Measurements from ENCODE around the gene ANKS1A. TPM values are rescaled to one million over a fixed set of nuclear protein-coding genes. Genes with fewer than 3 reads are reported as not detected.

The ANKS1A gene
- total and polyA plus RNA-seq, 2 experiments from 2014 or later = 3.2 to 4.4 TPM

DNA sequence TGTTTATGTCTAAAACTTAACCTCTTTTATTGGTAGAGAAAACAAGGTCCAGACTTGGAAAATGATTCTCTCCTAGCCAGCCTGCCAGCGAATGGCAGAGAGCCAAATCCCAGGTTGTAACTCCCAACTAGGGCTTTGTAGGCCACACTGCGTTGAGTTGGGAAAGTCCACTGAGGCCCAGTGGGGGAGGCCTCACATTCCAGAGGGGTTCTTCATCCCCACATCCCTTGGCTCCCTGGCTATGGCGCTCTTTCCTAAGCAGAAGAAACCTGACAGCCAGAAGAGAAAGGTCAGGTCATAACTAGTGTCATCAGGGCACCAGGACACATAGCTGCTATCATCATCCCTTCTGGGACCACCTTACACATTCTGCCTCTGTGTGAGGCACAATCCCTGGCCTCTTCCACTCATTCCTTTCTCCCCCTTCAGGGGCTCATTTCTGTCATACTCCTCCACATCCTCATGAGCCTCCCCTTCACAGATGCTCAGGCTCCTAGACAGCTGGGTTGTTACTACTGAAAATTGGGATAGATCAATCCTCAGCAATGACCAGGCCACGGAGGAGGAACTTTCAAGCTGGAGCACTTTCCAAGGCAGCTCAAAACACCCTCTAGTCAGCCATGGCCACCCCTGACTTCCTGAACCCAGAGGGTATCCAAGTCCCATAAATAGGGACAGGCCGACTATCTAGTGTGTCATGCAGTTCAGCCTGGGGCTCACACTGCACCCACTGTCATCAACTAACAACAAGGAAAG lies 203.5 kb downstream of the ANKS1A start:
- H3K4me3 ChIP-seq = no peak overlapping the region; the same call in 1 of the 2 replicates
- DNase-seq = peak; percentile 80
- in situ Hi-C loops (cut with MboI) = no loop called here
- TF ChIP-seq EZH2 (IDR thresholded peaks at IDR 0.05; ENCODE audit: insufficient read depth, poor library complexity, severe bottlenecking) (no peak), EZH2phosphoT487 (IDR thresholded peaks at IDR 0.05; ENCODE audit: insufficient read depth, low read depth) (no peak)
- 20 to 23% methylated on average over 5 of the region's 5 CpGs for WGBS, 2 experiments (ENCODE audit: low coverage in 1 of 2, low lambda C conversion rate in 2 of 2, missing lambda C conversion rate in 2 of 2)
- H3K27me3 ChIP-seq (replicated peaks; ENCODE audit: insufficient read depth) = no peaks in the 10 kb centered on the region
- H4K20me1 ChIP-seq (ENCODE audit: insufficient read depth) = no peaks in the 10 kb centered on the region
- H3K27ac ChIP-seq = peak overlapping the region; percentile 57
- no peaks in the 10 kb centered on the region for H3K9me2 ChIP-seq (ENCODE audit: insufficient read depth)
- H3K4me2 ChIP-seq (ENCODE audit: unreplicated experiment) = peak overlapping the region; percentile 56
- peaks cover 59% of the 10 kb centered on the region for H3F3A ChIP-seq (ENCODE audit: insufficient read depth)
- no peaks in the 10 kb centered on the region for H3K9me3 ChIP-seq (ENCODE audit: low read depth)
- H3K36me3 ChIP-seq (ENCODE audit: low read depth) = no peaks in the 10 kb centered on the region
- H2AFZ ChIP-seq = peak overlapping the region; percentile 4; the same call in 1 of the 2 replicates
- H3K79me2 ChIP-seq (ENCODE audit: insufficient read depth) = no peaks in the 10 kb centered on the region
- H3K9ac ChIP-seq = no peak overlapping the region; the same call in 1 of the 2 replicates
- H3K4me1 ChIP-seq (ENCODE audit: insufficient read depth) = peaks cover 68% of the 10 kb centered on the region

DNA sequence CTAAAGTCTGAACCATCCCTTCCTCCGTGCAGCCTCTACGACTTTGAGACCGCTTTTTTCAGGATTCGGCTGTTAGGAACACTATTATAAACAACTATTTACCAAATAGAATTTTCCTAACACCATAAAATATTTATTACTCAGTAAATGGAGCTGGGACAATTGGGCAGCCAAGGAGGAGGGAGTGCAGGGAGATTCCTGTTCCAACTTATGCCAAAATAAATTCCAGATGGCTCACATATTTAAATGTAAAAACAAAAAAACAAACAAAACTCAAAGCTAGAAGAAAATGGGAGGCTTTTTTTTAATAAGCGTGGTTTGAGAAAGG lies 204.0 kb downstream of the ANKS1A start:
- DNase-seq = no peak
- no peaks in the 10 kb centered on the region for H3K27me3 ChIP-seq (replicated peaks; ENCODE audit: insufficient read depth)
- H3K79me2 ChIP-seq (ENCODE audit: insufficient read depth) = no peaks in the 10 kb centered on the region
- in situ Hi-C loops (cut with MboI) = no loop called here
- no peaks in the 10 kb centered on the region for H4K20me1 ChIP-seq (ENCODE audit: insufficient read depth)
- WGBS, 2 experiments (ENCODE audit: low coverage in 1 of 2, low lambda C conversion rate in 2 of 2, missing lambda C conversion rate in 2 of 2) = 8 to 14% methylated on average over 5 of the region's 5 CpGs
- no peak overlapping the region; the same call in 1 of the 2 replicates for H3K9ac ChIP-seq
- TF ChIP-seq EZH2 (IDR thresholded peaks at IDR 0.05; ENCODE audit: insufficient read depth, poor library complexity, severe bottlenecking) (no peak), EZH2phosphoT487 (IDR thresholded peaks at IDR 0.05; ENCODE audit: insufficient read depth, low read depth) (no peak)
- peak overlapping the region; percentile 4; the same call in 1 of the 2 replicates for H2AFZ ChIP-seq
- H3K9me3 ChIP-seq (ENCODE audit: low read depth) = no peaks in the 10 kb centered on the region
- H3K36me3 ChIP-seq (ENCODE audit: low read depth) = no peaks in the 10 kb centered on the region
- H3K27ac ChIP-seq = peak overlapping the region; percentile 57
- H3K4me3 ChIP-seq = no peak overlapping the region; the same call in 1 of the 2 replicates
- H3K4me1 ChIP-seq (ENCODE audit: insufficient read depth) = peaks cover 68% of the 10 kb centered on the region
- peak overlapping the region; percentile 56 for H3K4me2 ChIP-seq (ENCODE audit: unreplicated experiment)
- no peaks in the 10 kb centered on the region for H3K9me2 ChIP-seq (ENCODE audit: insufficient read depth)
- peaks cover 59% of the 10 kb centered on the region for H3F3A ChIP-seq (ENCODE audit: insufficient read depth)

DNA sequence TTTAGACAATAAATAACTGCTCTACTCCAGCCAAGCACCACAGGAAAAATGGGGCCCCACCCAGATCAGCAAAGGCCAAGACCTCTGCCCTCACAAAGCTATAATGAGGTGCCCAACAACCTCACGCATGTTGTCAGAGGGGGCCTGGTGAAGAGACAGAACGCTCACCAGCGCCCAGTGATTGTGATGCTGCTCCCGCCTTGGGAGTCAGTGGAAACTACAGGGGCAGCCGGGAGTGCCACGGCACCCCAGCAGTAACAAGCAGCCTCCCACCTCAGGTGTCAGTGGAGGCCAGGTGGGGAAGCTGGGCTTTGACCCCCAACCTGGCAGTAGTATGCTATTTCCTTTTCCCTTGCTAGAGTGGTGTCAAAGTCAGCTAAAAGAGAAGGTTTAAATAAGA lies 204.7 kb downstream of the ANKS1A start:
- peak overlapping the region; percentile 56 for H3K4me2 ChIP-seq (ENCODE audit: unreplicated experiment)

DNA sequence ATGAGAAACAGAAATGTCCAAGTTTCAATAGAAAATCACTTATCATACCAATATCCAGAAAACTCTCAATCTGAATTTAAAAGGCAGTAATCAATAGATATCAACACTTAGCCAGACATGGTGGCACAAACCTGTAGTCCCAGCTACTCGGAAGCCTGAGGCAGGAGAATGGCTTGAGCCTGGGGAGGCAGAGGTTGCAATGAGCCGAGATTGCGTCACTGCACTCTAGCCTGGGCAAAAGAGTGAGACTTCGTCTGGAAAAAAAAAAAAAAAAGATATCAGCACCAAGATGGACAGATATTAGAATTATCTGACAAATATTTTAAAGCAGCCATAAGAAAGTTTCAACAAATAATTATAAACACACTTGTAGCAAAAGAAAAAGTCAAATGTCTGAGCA lies 205.1 kb downstream of the ANKS1A start:
- H2AFZ ChIP-seq = no peak overlapping the region
- in situ Hi-C loops (cut with MboI) = no loop called here
- WGBS, 2 experiments (ENCODE audit: low coverage in 1 of 2, low lambda C conversion rate in 2 of 2, missing lambda C conversion rate in 2 of 2) = 27 to 32% methylated on average over 4 of the region's 4 CpGs
- peak; percentile 20 for DNase-seq
- no peak for TF ChIP-seq EZH2phosphoT487 (IDR thresholded peaks at IDR 0.05; ENCODE audit: insufficient read depth, low read depth)
- TF ChIP-seq EZH2 (IDR thresholded peaks at IDR 0.05; ENCODE audit: insufficient read depth, poor library complexity, severe bottlenecking) = no peak
- H3F3A ChIP-seq (ENCODE audit: insufficient read depth) = peaks cover 59% of the 10 kb centered on the region
- no peak overlapping the region for H3K4me3 ChIP-seq
- no peak overlapping the region for H3K9ac ChIP-seq
- no peaks in the 10 kb centered on the region for H3K79me2 ChIP-seq (ENCODE audit: insufficient read depth)
- no peaks in the 10 kb centered on the region for H3K36me3 ChIP-seq (ENCODE audit: low read depth)
- H4K20me1 ChIP-seq (ENCODE audit: insufficient read depth) = no peaks in the 10 kb centered on the region
- H3K9me2 ChIP-seq (ENCODE audit: insufficient read depth) = no peaks in the 10 kb centered on the region
- no peak overlapping the region for H3K4me2 ChIP-seq (ENCODE audit: unreplicated experiment)
- no peaks in the 10 kb centered on the region for H3K9me3 ChIP-seq (ENCODE audit: low read depth)
- H3K27me3 ChIP-seq (replicated peaks; ENCODE audit: insufficient read depth) = no peaks in the 10 kb centered on the region
- H3K4me1 ChIP-seq (ENCODE audit: insufficient read depth) = peaks cover 67% of the 10 kb centered on the region
- no peak overlapping the region for H3K27ac ChIP-seq

More for the DNA sequence above, 204.7 kb downstream of the ANKS1A start:
- Histone ChIP-seq H3F3A (ENCODE audit: insufficient read depth) (peaks cover 59% of the 10 kb centered on the region), H3K27ac (peak overlapping the region; percentile 57; the same call in 1 of the 2 replicates), H3K27me3 (replicated peaks; ENCODE audit: insufficient read depth) (no peaks in the 10 kb centered on the region), H3K36me3 (ENCODE audit: low read depth) (no peaks in the 10 kb centered on the region), H3K9me3 (ENCODE audit: low read depth) (no peaks in the 10 kb centered on the region), H4K20me1 (ENCODE audit: insufficient read depth) (no peaks in the 10 kb centered on the region), H3K79me2 (ENCODE audit: insufficient read depth) (no peaks in the 10 kb centered on the region), H2AFZ (no peak overlapping the region), H3K4me1 (ENCODE audit: insufficient read depth) (peaks cover 68% of the 10 kb centered on the region), H3K9me2 (ENCODE audit: insufficient read depth) (no peaks in the 10 kb centered on the region), H3K9ac (no peak overlapping the region), H3K4me3 (no peak overlapping the region)
- no peak for DNase-seq
- in situ Hi-C loops (cut with MboI) = no loop called here
- TF ChIP-seq EZH2phosphoT487 (IDR thresholded peaks at IDR 0.05; ENCODE audit: insufficient read depth, low read depth) (no peak), EZH2 (IDR thresholded peaks at IDR 0.05; ENCODE audit: insufficient read depth, poor library complexity, severe bottlenecking) (no peak)
- WGBS, 2 experiments (ENCODE audit: low coverage in 1 of 2, low lambda C conversion rate in 2 of 2, missing lambda C conversion rate in 2 of 2) = 56 to 61% methylated on average over 6 of the region's 6 CpGs
